C4-2B (cell line): ENCODE data around the gene SCO2.

Source experiments
- H3K27ac ChIP-seq: fragments of 450-650 bp; 2 replicates; pipeline ENCODE4 v1.5.1; 2017
- CTCF ChIP-seq: fragments of 450-650 bp; conservative IDR thresholded peaks from 2 replicates; pipeline ENCODE4 v1.5.1; 2017; ENCODE audit warnings: mild to moderate bottlenecking
- ZFX ChIP-seq: fragments of 450-650 bp; IDR thresholded peaks from 2 replicates; pipeline ENCODE4 v1.6.1; 2017

The SCO2 gene

DNA sequence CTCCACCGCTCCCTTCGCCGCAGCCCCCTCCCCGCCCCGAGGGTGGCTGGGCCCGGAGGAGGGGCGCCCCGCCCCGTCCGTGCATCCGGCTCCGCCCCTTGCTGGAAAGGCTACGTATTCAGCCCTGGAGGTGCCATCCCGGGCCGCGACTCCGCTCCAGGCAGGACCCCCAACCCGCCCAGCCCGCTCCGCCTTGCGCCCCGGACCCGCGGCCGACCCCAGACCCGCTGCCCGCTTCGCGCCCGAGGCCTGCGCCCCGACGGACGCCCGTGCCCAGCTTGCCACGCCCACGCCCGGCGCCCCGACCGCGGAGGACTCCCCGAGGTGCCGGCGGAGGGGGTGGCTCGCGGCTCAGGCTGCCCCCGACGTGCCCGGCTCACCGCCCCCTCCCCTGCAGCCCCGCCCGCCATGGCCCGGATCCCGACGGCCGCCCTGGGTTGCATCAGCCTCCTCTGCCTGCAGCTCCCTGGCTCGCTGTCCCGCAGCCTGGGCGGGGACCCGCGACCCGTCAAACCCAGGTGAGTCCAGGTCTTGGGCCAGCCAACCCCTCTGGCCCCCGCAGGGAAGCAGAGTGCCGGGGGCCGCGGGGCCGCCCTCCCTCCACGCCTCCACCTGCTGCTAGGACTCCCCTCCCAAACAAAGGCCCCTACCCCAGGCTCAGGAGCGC lies 43.8 kb downstream of the SCO2 start, which contains the start of gene ADM2:
Gene ADM2, plus strand, starts transcription at position 104 of the 667 bp plus-strand sequence. Its CDS starts 305 bp downstream, at position 409.
- TF ChIP-seq CTCF (no peak), ZFX (peak; percentile 51; the same call in 1 of the 2 replicates)
- peak within 1 kb of the TSS; percentile 85 for H3K27ac ChIP-seq

DNA sequence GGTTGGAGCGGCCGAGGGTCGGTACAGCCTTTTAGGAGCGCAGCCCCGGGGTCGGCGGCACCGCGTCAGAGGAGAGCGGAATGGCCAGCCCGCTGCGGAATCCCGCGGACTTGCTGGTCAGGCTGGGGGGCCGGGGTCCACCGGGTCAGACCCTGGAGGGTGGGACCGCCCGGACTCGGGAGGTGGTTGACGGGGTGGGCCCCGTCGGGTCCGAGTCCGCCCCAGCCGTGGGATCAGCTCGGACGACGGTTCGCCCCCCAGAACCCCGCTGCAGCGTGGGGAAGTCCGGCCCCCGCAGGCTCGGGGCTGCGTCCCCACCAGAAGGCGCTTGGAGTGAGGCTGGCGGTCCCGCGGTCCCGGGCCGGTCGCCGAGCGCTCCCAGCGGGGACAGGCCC lies 44.4 kb downstream of the SCO2 start:
- no peak for TF ChIP-seq CTCF
- TF ChIP-seq ZFX = no peak
- H3K27ac ChIP-seq = peak overlapping the region; percentile 85

DNA sequence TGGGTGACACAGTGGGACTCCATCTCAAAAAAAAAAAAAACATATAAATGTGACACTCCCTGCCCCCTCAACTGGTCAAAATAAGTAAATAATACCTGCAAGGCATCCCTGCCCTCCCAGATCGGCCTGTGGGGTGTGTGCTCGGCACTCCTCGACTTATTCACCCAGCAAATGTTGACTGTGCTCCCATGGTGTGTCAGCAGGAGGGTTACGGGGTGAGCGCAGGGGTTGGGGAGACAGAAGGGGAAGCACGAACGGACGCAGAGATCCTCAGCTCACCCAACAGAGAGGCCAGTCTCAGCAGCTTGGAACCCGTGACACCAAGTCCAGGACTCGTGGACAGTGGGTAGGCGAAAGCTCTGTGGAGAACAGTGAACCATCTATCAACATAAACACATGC lies 45.7 kb downstream of the SCO2 start:
- H3K27ac ChIP-seq = no peak overlapping the region
- TF ChIP-seq CTCF = no peak
- no peak for TF ChIP-seq ZFX

GRCh38 chr22:50477923-50478322 lies 47.5 kb downstream of the SCO2 start:
- H3K27ac ChIP-seq = no peak overlapping the region
- TF ChIP-seq CTCF (no peak), ZFX (no peak)

DNA sequence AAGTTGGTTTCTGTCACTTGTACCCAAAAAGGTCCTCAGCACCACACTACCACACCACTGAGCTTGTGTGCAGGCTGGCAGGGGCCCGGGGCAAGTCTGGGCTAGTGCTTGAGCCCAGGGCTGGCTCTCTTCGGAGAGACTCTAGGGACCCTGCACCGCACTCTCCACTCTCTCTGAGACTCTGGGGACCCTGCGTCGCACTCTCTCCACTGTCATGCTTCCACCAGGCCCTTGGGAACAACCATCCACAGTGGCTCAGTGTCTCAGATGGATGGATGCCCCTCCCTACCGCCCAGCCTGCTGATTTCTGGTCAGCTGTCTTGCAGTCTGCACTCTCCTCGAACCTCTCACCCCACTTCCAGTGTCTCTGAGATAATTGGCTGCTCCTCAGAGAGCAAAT lies 48.5 kb downstream of the SCO2 start:
- TF ChIP-seq ZFX (no peak), CTCF (no peak)
- no peak overlapping the region for H3K27ac ChIP-seq

DNA sequence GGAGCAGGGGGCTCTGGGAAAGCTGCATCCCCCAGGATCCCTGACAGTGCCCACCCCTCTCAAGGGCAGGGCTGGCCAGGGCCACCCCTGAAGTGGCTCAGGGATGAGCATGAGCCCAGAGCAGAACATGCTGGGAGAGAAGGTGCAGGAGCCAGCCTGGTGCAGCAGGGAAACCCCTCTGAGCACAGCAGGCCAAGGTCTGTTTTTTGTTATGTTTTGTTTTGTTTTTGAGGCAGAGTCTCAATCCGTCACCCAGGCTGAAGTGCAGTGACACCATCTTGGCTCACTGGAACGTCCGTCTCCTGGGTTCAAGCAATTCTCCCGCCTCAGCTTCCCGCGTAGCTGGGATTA lies 49.8 kb downstream of the SCO2 start:
- H3K27ac ChIP-seq = peak overlapping the region; percentile 73
- no peak for TF ChIP-seq CTCF
- TF ChIP-seq ZFX = no peak

DNA sequence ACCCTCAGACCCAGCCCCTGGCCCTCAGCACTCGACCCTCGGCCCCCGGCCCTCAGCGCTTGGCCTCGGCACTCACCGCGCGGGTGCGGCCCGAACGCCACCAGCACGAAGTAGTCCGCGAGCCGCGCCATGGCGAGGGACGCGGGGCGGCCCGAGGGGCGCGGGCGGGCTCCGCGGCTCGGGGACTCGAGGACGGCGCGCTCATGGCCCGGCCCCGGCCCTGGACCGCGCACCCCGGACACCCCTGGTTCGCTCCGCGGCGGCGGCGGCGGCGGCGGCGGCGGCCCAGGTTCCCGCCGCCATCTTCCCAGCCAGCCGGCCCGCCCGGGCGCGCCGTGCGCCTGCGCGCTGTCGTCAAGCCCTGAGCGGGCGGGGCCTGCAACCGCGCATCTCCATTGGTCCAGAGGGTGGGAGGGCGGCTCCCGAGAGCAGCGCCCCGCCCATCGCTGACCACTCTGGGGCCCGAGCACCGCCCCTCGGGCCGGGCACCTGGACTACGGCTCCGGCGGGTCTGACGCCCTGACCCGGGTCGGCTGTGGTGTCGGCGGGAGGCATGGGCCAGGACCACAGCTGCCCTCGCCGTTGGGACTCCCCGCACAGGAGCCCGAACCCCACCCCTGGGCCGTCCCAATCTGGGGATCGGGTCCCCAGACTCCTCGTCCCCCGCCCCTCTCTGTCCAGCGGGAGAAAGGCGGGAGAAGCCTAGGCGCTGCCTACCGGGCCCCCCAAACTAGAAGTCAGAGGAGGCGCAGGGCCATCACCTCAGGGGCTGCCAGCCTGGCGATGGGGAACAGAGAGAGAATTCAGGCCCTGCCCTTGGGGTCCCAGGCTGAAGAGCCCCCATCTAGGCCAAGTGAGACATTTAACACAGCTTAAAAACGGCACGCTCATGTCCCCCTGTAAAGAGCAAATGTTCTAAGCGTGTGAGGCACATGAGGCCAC lies 50.4 kb downstream of the SCO2 start, which contains the start of gene SBF1:
Gene SBF1, minus strand, starts transcription at position 326 of the 942 bp plus-strand sequence. Its CDS starts 195 bp downstream, at position 131.
- TF ChIP-seq CTCF = no peak
- TF ChIP-seq ZFX = peak; percentile 80; the same call in 1 of the 2 replicates
- peak within 1 kb of the TSS; percentile 73 for H3K27ac ChIP-seq
